GM12873 (cell line): ENCODE data around the gene ASB8.

Experiments
- CTCF ChIP-seq: IDR thresholded peaks from 2 replicates; pipeline ENCODE4 v1.5.1; 2012; ENCODE audit warnings: low read depth, mild to moderate bottlenecking, moderate library complexity, low read length, control low read depth; ENCODE audit not compliant: insufficient read depth; ENCODE audit errors: missing control alignments

The ASB8 gene

GRCh38 chr12:48156652-48157017 is 680 bp downstream of the ASB8 start:
- no peak for TF ChIP-seq CTCF

GRCh38 chr12:48151103-48151771 is 6.1 kb downstream of the ASB8 start:
- no peak for TF ChIP-seq CTCF

GRCh38 chr12:48145981-48146380 is 11.3 kb downstream of the ASB8 start:
- no peak for TF ChIP-seq CTCF

GRCh38 chr12:48143898-48144297 is 13.4 kb downstream of the ASB8 start:
- TF ChIP-seq CTCF = no peak

- no peak for TF ChIP-seq CTCF
Measured at GRCh38 chr12:48142818-48143674, 14.3 kb downstream of the ASB8 start.

GRCh38 chr12:48135027-48135426 is 22.3 kb downstream of the ASB8 start:
- no peak for TF ChIP-seq CTCF

GRCh38 chr12:48132826-48133225 is 24.5 kb downstream of the ASB8 start:
- no peak for TF ChIP-seq CTCF
